GM15510 (cell line): ENCODE data around the gene ATR.

Experiments used
- POLR2A ChIP-seq: IDR thresholded peaks from 3 replicates; pipeline ENCODE4 v1.6.1; 2011; ENCODE audit warnings: borderline replicate concordance; ENCODE audit not compliant: insufficient read length; ENCODE audit errors: extremely low read depth

Gene ATR

GRCh38 chr3:142436951-142437585 lies 141.5 kb downstream of the ATR start:
- TF ChIP-seq POLR2A = no peak

- no peak for TF ChIP-seq POLR2A
Observed at GRCh38 chr3:142434503-142434902, 144.0 kb downstream of the ATR start.

GRCh38 chr3:142433110-142433509 lies 145.4 kb downstream of the ATR start:
- no peak for TF ChIP-seq POLR2A

GRCh38 chr3:142429582-142429981 lies 149.0 kb downstream of the ATR start:
- no peak for TF ChIP-seq POLR2A

- TF ChIP-seq POLR2A = no peak
Observed at GRCh38 chr3:142424754-142425153, 153.8 kb downstream of the ATR start.

- TF ChIP-seq POLR2A = no peak
Observed at GRCh38 chr3:142418926-142419592, 159.5 kb downstream of the ATR start.

- no peak for TF ChIP-seq POLR2A
Observed at GRCh38 chr3:142417302-142417701, 161.2 kb downstream of the ATR start.
